ENCODE results near the gene GAS2L1. TPM values are rescaled to one million over a fixed set of nuclear protein-coding genes. Genes with fewer than 3 reads are reported as not detected.
"Not testable (repeated sequence)": the region's sequence is repeated elsewhere in the genome, so short reads cannot be mapped to it uniquely, and the experiment has no call there.

GAS2L1 gene
- polyA plus RNA-seq, 5 donors = 5.2 to 11.1 (median 7.2) TPM

- no peak for DNase-seq
These were observed 34.8 kb downstream of the GAS2L1 start for GRCh38 chr22:29341056-29341848.

GRCh38 chr22:29341849-29342127 lies 35.3 kb downstream of the GAS2L1 start:
- DNase-seq = no peak

- no peak for DNase-seq
These were observed 35.7 kb downstream of the GAS2L1 start for GRCh38 chr22:29342177-29342576.

- DNase-seq = peak in 1 of 2 donors; percentile 15
These were observed 36.3 kb downstream of the GAS2L1 start for GRCh38 chr22:29342577-29343312.

GRCh38 chr22:29343313-29343805 lies 36.9 kb downstream of the GAS2L1 start:
- peak; percentile 32 to 46 for DNase-seq

GRCh38 chr22:29344137-29344536 lies 37.7 kb downstream of the GAS2L1 start:
- DNase-seq = peak; percentile 42 to 47

GRCh38 chr22:29344889-29345288 lies 38.4 kb downstream of the GAS2L1 start:
- DNase-seq = not testable (repeated sequence)

GRCh38 chr22:29345932-29346331 lies 39.5 kb downstream of the GAS2L1 start:
- DNase-seq = no peak

- DNase-seq = no peak
These were observed 40.2 kb downstream of the GAS2L1 start for GRCh38 chr22:29346659-29347058.

- no peak for DNase-seq
These were observed 41.6 kb downstream of the GAS2L1 start for GRCh38 chr22:29348041-29348440.

- no peak for DNase-seq
These were observed 42.5 kb downstream of the GAS2L1 start for GRCh38 chr22:29348956-29349355.

- DNase-seq = no peak
These were observed 44.6 kb downstream of the GAS2L1 start for GRCh38 chr22:29351042-29351441.

GRCh38 chr22:29351891-29352290 lies 45.4 kb downstream of the GAS2L1 start:
- DNase-seq = no peak

- DNase-seq = no peak
These were observed 46.3 kb downstream of the GAS2L1 start for GRCh38 chr22:29352778-29353177.

- no peak for DNase-seq
These were observed 46.8 kb downstream of the GAS2L1 start for GRCh38 chr22:29353286-29353685.

- no peak for DNase-seq
These were observed 47.4 kb downstream of the GAS2L1 start for GRCh38 chr22:29353860-29354259.

GRCh38 chr22:29357193-29357890 lies 50.9 kb downstream of the GAS2L1 start:
- DNase-seq = not testable (repeated sequence)

GRCh38 chr22:29359469-29359868 lies 53.0 kb downstream of the GAS2L1 start:
- no peak for DNase-seq

All from right lung (tissue), 5 donors.